GM23338 (cell line): ENCODE results near the gene CEP89. TPM values are rescaled to one million over a fixed set of nuclear protein-coding genes. Genes with fewer than 3 reads are reported as not detected.

Experiments
- ATAC-seq: fragments of 200-7000 bp; cut with Tn5 transposase; 3 replicates; pipeline ENCODE4 v1.9.1; 2020
- DNase-seq: peaks from one replicate; pipeline ENCODE4 v3.0.0-alpha.2; 2015; ENCODE audit warnings: low spot score
- H2AFZ ChIP-seq: fragments of 200-600 bp; sonication (generic); 2 replicates; pipeline ENCODE4 v1.8.0; 2016; ENCODE audit warnings: antibody characterized with exemption, mild to moderate bottlenecking, moderate library complexity
- H3F3A ChIP-seq: fragments of 200-600 bp; sonication (generic); replicated peaks from 2 replicates; pipeline ENCODE4 v1.8.0; 2017; ENCODE audit warnings: antibody characterized with exemption, mixed run types, low read depth
- H3K27ac ChIP-seq: fragments of 200-600 bp; sonication (generic); 2 replicates; pipeline ENCODE4 v1.6.1; 2016; ENCODE audit warnings: low read depth
- H3K27me3 ChIP-seq: fragments of 200-600 bp; sonication (generic); 2 replicates; pipeline ENCODE4 v1.8.0; 2016; ENCODE audit warnings: mild to moderate bottlenecking, mixed run types, moderate library complexity; ENCODE audit not compliant: insufficient read depth
- H3K36me3 ChIP-seq: fragments of 200-600 bp; sonication (generic); 2 replicates; pipeline ENCODE4 v1.8.0; 2016; ENCODE audit warnings: mild to moderate bottlenecking; ENCODE audit not compliant: insufficient read depth
- H3K4me1 ChIP-seq: fragments of 200-600 bp; sonication (generic); 2 replicates; pipeline ENCODE4 v1.8.0; 2016; ENCODE audit warnings: mild to moderate bottlenecking, moderate library complexity; ENCODE audit not compliant: insufficient read depth
- H3K4me2 ChIP-seq: fragments of 200-600 bp; sonication (generic); 2 replicates; pipeline ENCODE4 v1.7.1; 2017; ENCODE audit warnings: mixed run types
- H3K4me3 ChIP-seq: fragments of 200-600 bp; sonication (generic); 2 replicates; pipeline ENCODE4 v1.6.1; 2016; ENCODE audit warnings: mixed run types
- H3K79me2 ChIP-seq: fragments of 200-600 bp; sonication (generic); replicated peaks from 2 replicates; pipeline ENCODE4 v1.8.0; 2017; ENCODE audit warnings: mild to moderate bottlenecking; ENCODE audit not compliant: insufficient read depth
- H3K9me2 ChIP-seq: fragments of 200-600 bp; sonication (generic); 2 replicates; pipeline ENCODE4 v1.8.0; 2017; ENCODE audit not compliant: insufficient read depth
- H4K20me1 ChIP-seq: fragments of 200-600 bp; sonication (generic); replicated peaks from 2 replicates; pipeline ENCODE4 v1.8.0; 2017; ENCODE audit warnings: mild to moderate bottlenecking; ENCODE audit not compliant: insufficient read depth
- H3K27ac Mint-ChIP-seq: 2 replicates; pipeline ENCODE4 v1.8.0; 2020; ENCODE audit warnings: inconsistent platforms, mild to moderate bottlenecking, moderate library complexity, mixed read lengths
- H3K27me3 Mint-ChIP-seq: 3 replicates; pipeline ENCODE4 v1.8.0; 2022; ENCODE audit warnings: low read depth, mild to moderate bottlenecking, moderate library complexity, mixed read lengths, inconsistent platforms; ENCODE audit not compliant: insufficient read depth, poor library complexity
- H3K36me3 Mint-ChIP-seq: 3 replicates; pipeline ENCODE4 v1.8.0; 2021; ENCODE audit warnings: low read depth, mild to moderate bottlenecking, inconsistent platforms, moderate library complexity, mixed read lengths
- H3K4me1 Mint-ChIP-seq: 3 replicates; pipeline ENCODE4 v1.8.0; 2020; ENCODE audit warnings: mild to moderate bottlenecking, inconsistent platforms, mixed read lengths
- H3K4me3 Mint-ChIP-seq: 3 replicates; pipeline ENCODE4 v1.8.0; 2021; ENCODE audit warnings: moderate library complexity, mild to moderate bottlenecking, inconsistent platforms, mixed read lengths
- H3K9me3 Mint-ChIP-seq: 3 replicates; pipeline ENCODE4 v1.8.0; 2020; ENCODE audit warnings: moderate library complexity, mild to moderate bottlenecking, inconsistent platforms, mixed read lengths
- CREB1 ChIP-seq: fragments of 250-450 bp; sonication (Bioruptor Pico); IDR thresholded peaks from 2 replicates; pipeline ENCODE4 v1.5.0; 2020; ENCODE audit warnings: low read depth, mild to moderate bottlenecking, moderate library complexity
- CTCF ChIP-seq, 2 experiments: fragments of 200-600 bp in 1 of 2; sonication (generic) in 1 of 2; conservative IDR thresholded peaks; 2 replicates each; pipeline versions ENCODE4 v1.5.1 to v1.6.1; 2016 to 2017; ENCODE audit warnings: antibody characterized with exemption in 2 of 2, low read depth in 2 of 2, mild to moderate bottlenecking in 2 of 2, moderate library complexity in 1 of 2
- ETS1 ChIP-seq: IDR thresholded peaks from 2 replicates; pipeline ENCODE4 v1.6.1; 2016; ENCODE audit warnings: antibody characterized with exemption
- EZH2 ChIP-seq: fragments of 200-600 bp; sonication (generic); IDR thresholded peaks from one replicate; pipeline ENCODE4 v1.8.0; 2017; ENCODE audit warnings: antibody characterized with exemption, mild to moderate bottlenecking, low read depth; ENCODE audit not compliant: unreplicated experiment
- EZH2phosphoT487 ChIP-seq: fragments of 200-600 bp; sonication (generic); IDR thresholded peaks from one replicate; pipeline ENCODE4 v1.8.1; 2018; ENCODE audit warnings: antibody characterized with exemption; ENCODE audit not compliant: unreplicated experiment
- JUNB ChIP-seq: IDR thresholded peaks from one replicate; pipeline ENCODE4 v1.6.1; 2016; ENCODE audit warnings: antibody characterized with exemption; ENCODE audit not compliant: unreplicated experiment
- NANOG ChIP-seq: IDR thresholded peaks from 2 replicates; pipeline ENCODE4 v1.6.1; 2016; ENCODE audit warnings: antibody characterized with exemption, borderline replicate concordance
- POLR2AphosphoS5 ChIP-seq: IDR thresholded peaks from 2 replicates; pipeline ENCODE4 v1.6.1; 2016; ENCODE audit warnings: antibody characterized with exemption, low read depth
- REST ChIP-seq: IDR thresholded peaks from one replicate; pipeline ENCODE4 v1.6.1; 2018; ENCODE audit warnings: antibody characterized with exemption; ENCODE audit not compliant: unreplicated experiment
- STAT1 ChIP-seq: IDR thresholded peaks from one replicate; pipeline ENCODE4 v1.6.1; 2016; ENCODE audit warnings: antibody characterized with exemption; ENCODE audit not compliant: unreplicated experiment
- ZNF114 ChIP-seq: fragments of 250-450 bp; sonication (Bioruptor Pico); IDR thresholded peaks from 2 replicates; pipeline ENCODE4 v1.5.0; 2020; ENCODE audit warnings: mild to moderate bottlenecking, moderate library complexity
- ZNF331 ChIP-seq: fragments of 250-450 bp; sonication (Bioruptor Pico); IDR thresholded peaks from 2 replicates; pipeline ENCODE4 v1.5.0; 2020; ENCODE audit warnings: low read depth, mild to moderate bottlenecking, moderate library complexity
- ZNF462 ChIP-seq: fragments of 250-450 bp; sonication (Bioruptor Pico); IDR thresholded peaks from 2 replicates; pipeline ENCODE4 v1.5.0; 2020; ENCODE audit warnings: mild to moderate bottlenecking, moderate library complexity
- polyA plus RNA-seq: library from polyadenylated mRNA; unstranded; fragments of >200 nt; fragmentation: Nextera tagmentation; extraction: Ambion mirVana; gene quantifications from 2 replicates; pipeline ENCODE4 v1.2.1, GENCODE V29; 2016
- total RNA-seq: library from RNA; depleted of rRNA; stranded (reverse); fragments of >200 nt; shearing (Covaris generic); gene quantifications from 2 replicates; pipeline ENCODE4 v1.2.3, GENCODE V29; 2014

The CEP89 gene
- total and polyA plus RNA-seq, 2 experiments from 2014 or later: 13.4 to 17.5 TPM

DNA sequence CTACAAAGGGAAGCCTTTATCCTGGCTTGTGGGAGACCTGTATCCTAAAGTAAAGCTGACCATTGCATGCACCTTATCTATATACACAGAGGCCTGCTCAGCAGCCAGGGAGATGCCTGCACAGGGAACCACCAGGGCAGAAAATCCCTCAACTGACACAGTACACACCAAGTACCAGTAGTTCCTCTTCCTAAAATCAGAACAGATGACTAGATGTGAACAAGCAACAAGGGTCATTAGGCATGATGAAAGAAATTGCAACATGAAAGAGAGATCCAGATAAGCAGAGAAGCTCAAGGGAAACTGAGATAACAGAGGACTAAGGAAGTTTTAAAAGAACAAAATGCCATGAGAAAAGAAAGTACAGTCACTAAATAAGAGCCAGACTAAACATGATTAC, 62.5 kb downstream of the CEP89 start:
- Histone ChIP-seq H4K20me1 (no peaks in the 10 kb centered on the region; the same call in 1 of the 2 replicates), H3K9me2 (no peaks in the 10 kb centered on the region), H3K79me2 (no peaks in the 10 kb centered on the region), H3K36me3 (no peaks in the 10 kb centered on the region), H3K27ac (no peak overlapping the region), H3K4me3 (no peak overlapping the region), H2AFZ (no peak overlapping the region), H3F3A (no peaks in the 10 kb centered on the region), H3K4me2 (no peak overlapping the region), H3K27me3 (no peaks in the 10 kb centered on the region), H3K4me1 (no peaks in the 10 kb centered on the region)
- Mint-ChIP-seq H3K4me1 (no peaks in the 10 kb centered on the region), H3K36me3 (peaks cover 5% of the 10 kb centered on the region; the same call in 2 of the 3 replicates), H3K27me3 (no peaks in the 10 kb centered on the region), H3K9me3 (no peaks in the 10 kb centered on the region), H3K27ac (no peak overlapping the region; the same call in 1 of the 2 replicates), H3K4me3 (no peak overlapping the region)
- DNase-seq (no peak), ATAC-seq (no peak)
- TF ChIP-seq REST (no peak), ZNF462 (CRISPR knock-in tag) (no peak), ZNF331 (CRISPR knock-in tag) (no peak), CTCF (conservative IDR thresholded peaks at IDR 0.05; ENCODE audit: low read depth in 2 of 2) (no peak), NANOG (no peak), POLR2AphosphoS5 (no peak), ZNF114 (CRISPR knock-in tag) (no peak), CREB1 (no peak), JUNB (no peak), ETS1 (no peak), EZH2phosphoT487 (no peak), EZH2 (no peak), STAT1 (no peak)
